GM13976 (cell line): Measurements from ENCODE around the gene TMEM107.
A peak's percentile ranks its signal among the peaks of the same experiment; 100 is the strongest.

Experiments used
- DNase-seq: peaks from one replicate; pipeline ENCODE4 v3.0.0; 2012; ENCODE audit warnings: low spot score
- CTCF ChIP-seq: IDR thresholded peaks from 2 replicates; pipeline ENCODE4 v1.5.1; 2012; ENCODE audit warnings: borderline replicate concordance, mild to moderate bottlenecking; ENCODE audit not compliant: insufficient read depth; ENCODE audit errors: extremely low read depth, missing control alignments, control extremely low read depth
- in situ Hi-C: fragments of 300-500 bp; cut with MboI; formaldehyde crosslinking; loops from one replicate; pipeline ENCODE4 v1.12.0; 2022; ENCODE audit warnings: low sequenced_read_pairs, mixed read lengths, inconsistent platforms; ENCODE audit not compliant: unreplicated experiment

Gene TMEM107

GRCh38 chr17:8155996-8156245, 20.3 kb downstream of the TMEM107 start:
- no peak for DNase-seq
- TF ChIP-seq CTCF: no peak
- in situ Hi-C loops: no loop called here

- in situ Hi-C loops: no loop called here
- DNase-seq: no peak
- TF ChIP-seq CTCF: no peak
These were observed 20.8 kb downstream of the TMEM107 start for GRCh38 chr17:8155231-8155995.

- TF ChIP-seq CTCF: no peak
- in situ Hi-C loops: no loop called here
- no peak for DNase-seq
These were observed 21.5 kb downstream of the TMEM107 start for GRCh38 chr17:8154608-8155155.

GRCh38 chr17:8153957-8154607, 22.1 kb downstream of the TMEM107 start:
- in situ Hi-C loops: no loop called here
- no peak for TF ChIP-seq CTCF
- DNase-seq: peak; percentile 70

GRCh38 chr17:8153525-8153956, 22.6 kb downstream of the TMEM107 start:
- in situ Hi-C loops: no loop called here
- TF ChIP-seq CTCF: no peak
- no peak for DNase-seq

- no peak for TF ChIP-seq CTCF
- in situ Hi-C loops: no loop called here
- DNase-seq: no peak
These were observed 23.1 kb downstream of the TMEM107 start for GRCh38 chr17:8153031-8153451.
